GM19468 (cell line): ENCODE data around the gene SPAG6.
"Not testable (repeated sequence)": the region's sequence is repeated elsewhere in the genome, so short reads cannot be mapped to it uniquely, and the experiment has no call there.

ENCODE experiments used
- ATAC-seq: cut with Tn5 transposase; IDR thresholded peaks from one replicate; pipeline ENCODE4 v1.9.1; 2021; ENCODE audit warnings: mild to moderate bottlenecking, moderate library complexity, moderate number of reproducible peaks; ENCODE audit not compliant: unreplicated experiment; ENCODE audit errors: extremely low read depth

SPAG6 gene

DNA sequence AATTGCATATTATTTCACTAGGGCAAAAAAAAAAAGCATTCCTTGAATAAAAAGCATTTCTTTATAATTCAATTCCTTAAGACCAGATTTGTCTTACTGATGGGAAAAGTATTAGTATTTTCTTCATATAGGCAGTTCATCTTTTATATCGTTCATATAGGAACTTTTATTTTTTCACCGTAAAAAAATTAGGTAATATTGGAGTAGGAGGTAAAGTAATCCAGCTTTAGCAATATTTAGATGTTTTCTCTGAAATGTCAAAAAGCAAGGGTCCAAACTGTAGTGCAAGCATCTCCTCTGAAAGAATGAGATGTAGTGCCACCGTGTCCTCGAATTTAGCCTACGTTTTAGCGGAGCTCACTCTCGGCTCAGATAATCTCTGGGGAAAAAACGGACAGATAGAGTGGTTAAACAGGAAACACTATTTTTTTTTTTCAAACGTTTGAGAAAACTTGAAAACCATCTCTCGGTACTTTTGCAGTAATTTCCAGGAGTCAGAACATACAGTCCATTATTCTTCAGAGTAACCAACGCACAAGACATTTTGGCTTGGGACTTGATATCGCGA is 5.5 kb upstream of the SPAG6 start:
- no peak for ATAC-seq

- ATAC-seq: no peak
These were observed 4.7 kb upstream of the SPAG6 start for GRCh38 chr10:22340329-22341189.

GRCh38 chr10:22341190-22341925 is 3.9 kb upstream of the SPAG6 start:
- ATAC-seq: no peak

- ATAC-seq: no peak
These were observed 3.4 kb upstream of the SPAG6 start for GRCh38 chr10:22341926-22342196.

DNA sequence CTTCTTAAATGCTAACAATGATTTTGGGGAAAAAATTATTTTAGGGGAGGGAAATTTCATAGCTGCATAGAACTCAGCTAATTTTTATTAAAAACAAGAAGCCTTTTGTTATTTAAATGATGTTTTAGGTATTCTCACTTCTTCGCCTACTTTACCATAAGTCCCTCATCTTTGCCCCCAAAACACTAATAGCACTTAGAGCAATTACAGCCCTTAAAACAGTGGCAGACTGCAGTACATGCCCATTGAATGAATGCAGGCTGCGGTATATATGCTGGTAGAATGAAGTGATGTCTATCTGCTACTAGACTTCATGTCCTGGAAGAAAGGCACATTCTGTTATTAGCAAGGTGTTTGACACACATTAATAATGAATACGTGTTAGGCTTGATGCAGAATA is 2.9 kb upstream of the SPAG6 start:
- ATAC-seq: no peak

DNA sequence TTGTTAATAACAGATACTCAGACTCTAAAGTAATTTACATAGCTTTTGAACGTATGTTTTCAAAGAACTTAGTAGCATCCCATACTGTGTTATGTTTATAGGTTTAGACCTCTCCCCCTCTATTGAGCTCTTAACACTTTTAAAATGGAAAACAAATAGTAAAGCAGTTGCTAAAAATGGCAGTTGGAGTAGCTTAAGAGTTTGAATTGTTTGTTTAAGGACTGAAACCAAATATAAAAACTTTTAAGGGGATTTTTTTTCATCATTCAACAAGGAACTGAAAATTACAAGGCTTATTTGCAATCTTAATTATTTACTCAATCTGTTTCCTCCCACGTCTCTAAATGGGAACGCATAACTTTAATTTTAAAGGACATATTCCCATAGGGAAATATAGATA is 1.6 kb upstream of the SPAG6 start:
- ATAC-seq: no peak

DNA sequence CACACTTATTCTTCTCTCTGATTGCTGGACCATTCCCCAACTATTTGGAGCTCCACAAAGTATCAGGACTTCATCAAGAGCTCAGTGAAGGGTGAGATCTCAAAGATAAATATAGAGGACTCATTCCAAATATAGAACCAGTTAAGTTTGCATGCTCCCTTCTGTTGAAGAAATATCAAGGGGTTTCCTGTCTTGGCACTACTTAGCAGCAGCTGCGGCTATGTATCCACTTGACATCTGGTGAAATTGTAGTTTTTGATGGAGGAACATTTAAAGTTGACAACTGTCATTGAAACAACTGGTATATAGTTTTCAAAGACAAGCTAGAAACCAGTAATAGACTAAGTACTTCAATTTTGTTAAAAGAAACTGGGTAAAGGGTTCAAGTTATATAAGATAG is 1.0 kb upstream of the SPAG6 start:
- no peak for ATAC-seq

DNA sequence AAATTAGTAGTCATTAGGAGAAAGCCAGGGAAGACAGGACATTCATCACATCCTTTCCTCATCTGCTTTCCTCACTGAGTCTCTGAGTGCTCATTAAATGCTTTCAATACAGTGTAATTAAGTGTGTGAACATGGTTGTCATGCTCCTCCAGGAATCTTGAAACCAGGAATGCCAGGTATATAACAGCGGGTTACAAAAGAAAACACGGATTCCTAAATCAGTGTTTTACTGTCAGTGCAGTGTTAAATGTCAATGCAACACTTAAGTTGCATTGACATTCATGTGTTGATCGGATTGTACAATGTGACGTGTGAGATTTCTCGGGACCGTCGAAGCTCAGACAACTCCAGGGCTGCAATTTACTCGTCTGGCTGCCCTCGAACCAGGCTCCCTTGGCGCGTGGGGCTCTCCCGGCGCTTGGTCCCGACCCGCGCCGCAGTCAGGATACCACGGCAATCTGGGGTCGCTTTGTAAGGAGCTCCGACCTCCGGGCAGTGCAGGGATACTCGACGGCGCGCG is 455 bp upstream of the SPAG6 start:
- no peak for ATAC-seq

GRCh38 chr10:22346096-22346661 is 883 bp downstream of the SPAG6 start:
- ATAC-seq: no peak

GRCh38 chr10:22349755-22350154 is 4.5 kb downstream of the SPAG6 start:
- no peak for ATAC-seq

DNA sequence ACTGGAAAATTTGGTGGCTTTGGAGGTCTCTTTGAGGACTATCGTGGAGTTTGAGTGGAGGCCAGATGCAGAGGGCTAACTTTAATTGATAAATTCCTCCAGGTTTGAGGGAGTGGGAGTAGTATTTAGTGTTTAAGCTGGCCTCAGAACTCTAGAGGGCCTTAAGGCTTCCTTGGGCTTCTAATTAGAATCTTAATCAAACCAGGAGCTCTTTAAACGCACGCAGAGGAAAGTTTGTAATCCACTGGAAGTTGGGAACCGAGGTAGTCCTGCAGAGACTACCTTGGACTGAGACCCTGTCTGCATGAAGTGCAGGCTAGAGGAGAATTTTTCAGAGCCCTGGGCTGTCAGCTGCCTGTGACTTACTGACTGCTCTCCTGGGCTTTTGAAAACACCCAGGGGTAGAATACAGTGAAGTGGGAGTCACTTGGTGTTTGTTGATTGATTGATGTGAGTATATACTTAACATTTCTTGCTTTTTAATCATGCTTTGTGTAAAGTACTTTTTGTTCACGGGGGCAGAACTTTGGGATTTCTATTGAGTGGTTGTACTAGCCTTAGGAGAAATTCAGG is 5.9 kb downstream of the SPAG6 start:
- ATAC-seq: no peak

GRCh38 chr10:22356324-22356873 is 11.1 kb downstream of the SPAG6 start:
- no peak for ATAC-seq

DNA sequence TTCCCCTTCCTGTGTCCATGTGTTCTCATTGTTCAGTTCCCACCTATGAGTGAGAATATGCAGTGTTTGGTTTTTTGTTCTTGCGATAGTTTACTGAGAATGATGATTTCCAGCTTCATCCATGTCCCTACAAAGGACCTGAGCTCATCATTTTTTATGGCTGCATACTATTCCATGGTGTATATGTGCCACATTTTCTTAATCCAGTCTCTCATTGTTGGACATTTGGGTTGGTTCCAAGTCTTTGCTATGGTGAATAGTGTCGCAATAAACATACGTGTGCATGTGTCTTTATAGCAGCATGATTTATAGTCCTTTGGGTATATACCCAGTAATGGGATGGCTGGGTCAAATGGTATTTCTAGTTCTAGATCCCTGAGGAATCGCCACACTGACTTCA is 12.5 kb downstream of the SPAG6 start:
- not testable (repeated sequence) for ATAC-seq

DNA sequence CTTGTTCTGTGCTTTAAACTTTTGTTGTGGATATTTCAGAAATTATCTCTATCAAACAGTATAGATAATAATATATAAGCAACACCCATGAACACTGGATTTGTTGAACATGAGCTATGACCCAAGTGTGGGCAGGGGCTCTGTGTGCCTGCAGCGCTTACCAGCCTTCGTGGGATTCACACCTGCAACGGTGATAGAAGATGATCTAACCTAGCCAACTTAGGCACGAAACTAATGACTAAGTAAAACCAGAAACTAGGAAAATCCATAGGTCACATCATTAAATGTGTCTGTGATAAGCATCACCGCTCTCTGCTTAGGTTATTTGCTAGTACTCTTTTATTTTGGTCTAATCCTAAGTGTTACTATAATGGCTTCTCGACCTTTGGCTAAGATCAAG is 18.0 kb downstream of the SPAG6 start:
- no peak for ATAC-seq

GRCh38 chr10:22364407-22365140 is 19.3 kb downstream of the SPAG6 start:
- ATAC-seq: no peak

- ATAC-seq: peak; percentile 31
These were observed 19.9 kb downstream of the SPAG6 start for GRCh38 chr10:22365233-22365632.

GRCh38 chr10:22365644-22366434 is 20.5 kb downstream of the SPAG6 start:
- ATAC-seq: no peak

DNA sequence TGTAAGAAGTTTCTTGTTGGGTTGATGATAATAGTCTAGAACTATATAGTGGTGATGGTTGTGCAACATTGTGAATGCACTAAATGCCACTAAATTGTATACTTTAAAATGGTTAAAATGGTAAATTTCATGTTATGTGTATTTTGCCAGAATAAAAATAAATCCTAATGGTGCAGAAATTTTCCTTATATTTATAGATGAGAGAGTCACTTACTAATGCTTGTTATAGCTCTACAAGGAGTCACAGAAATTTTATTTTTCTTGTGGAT is 21.1 kb downstream of the SPAG6 start:
- no peak for ATAC-seq

GRCh38 chr10:22366771-22367170 is 21.5 kb downstream of the SPAG6 start:
- ATAC-seq: no peak
